HCT116 (cell line): ENCODE measurements around the gene HACE1. TPM values are rescaled to one million over a fixed set of nuclear protein-coding genes. Genes with fewer than 3 reads are reported as not detected.

Experiments
- ATAC-seq: fragments of 200-7000 bp; cut with Tn5 transposase; 2 replicates; pipeline ENCODE4 v1.9.1; 2020; ENCODE audit warnings: mild to moderate bottlenecking, moderate library complexity
- BruUV-seq: library from RNA; stranded (reverse); fragments of 400-500 nt; replicated peaks from 2 replicates; lab custom pipeline; 2021; lab: Mats Ljungman, UMichigan
- CTCF ChIA-PET: fragments of 300-600 bp; sonication (Branson Sonifier 250); formaldehyde crosslinking; loops from one replicate; lab custom pipeline; 2021; ENCODE audit warnings: antibody characterized with exemption; lab: Charles Lee
- POLR2A ChIA-PET: fragments of 300-600, 350-600 bp; sonication (Branson Sonifier 250); formaldehyde crosslinking; loops from one replicate; lab custom pipeline; 2021; ENCODE audit warnings: antibody characterized with exemption; lab: Charles Lee
- RAD21 ChIA-PET, 2 experiments: fragments of 300-600 bp; sonication (Branson Sonifier 250); formaldehyde crosslinking; loops; one replicate each; lab custom pipeline; 2023; ENCODE audit warnings: low total read pairs in 2 of 2; ENCODE audit not compliant: uncharacterized antibody in 2 of 2, unreplicated experiment in 2 of 2, low non-redundant PET in 1 of 2; lab: Charles Lee
- DNase-seq: peaks from one replicate; pipeline ENCODE4 v3.0.0-alpha.2; 2010; ENCODE audit warnings: low read depth, low spot score
- H2AFZ ChIP-seq: fragments of 200-600 bp; shearing (Covaris generic), sonication (generic); 2 replicates; pipeline ENCODE4 v1.6.1; 2017; ENCODE audit warnings: low read depth, mixed run types, mixed read lengths, antibody characterized with exemption, low read length; ENCODE audit not compliant: poor library complexity, severe bottlenecking
- H3K27ac ChIP-seq: 2 replicates; pipeline ENCODE4 v1.5.1; 2012; ENCODE audit warnings: low read depth, low read length
- H3K27me3 ChIP-seq: fragments of 200-600 bp; sonication (generic); 2 replicates; pipeline ENCODE4 v1.6.1; 2016; ENCODE audit warnings: mixed run types, low read length, mixed read lengths; ENCODE audit not compliant: insufficient read depth
- H3K36me3 ChIP-seq, 2 experiments: fragments of 200-500 bp in 1 of 2; fragments of 200-600 bp in 1 of 2; sonication (Bioruptor generic) in 1 of 2; sonication (generic) in 1 of 2; 2 replicates each; pipeline versions ENCODE4 v1.5.1 to v1.6.1; 2014 to 2016; ENCODE audit warnings: low read length in 2 of 2, inconsistent platforms in 1 of 2, mixed read lengths in 1 of 2, mixed run types in 1 of 2; ENCODE audit not compliant: insufficient read depth in 2 of 2, control insufficient read depth in 1 of 2
- H3K4me1 ChIP-seq, 2 experiments: fragments of 200-600 bp in 1 of 2; sonication (generic) in 1 of 2; 2 replicates each; pipeline versions ENCODE4 v1.5.1 to v1.6.1; 2012 to 2017; ENCODE audit warnings: low read length in 2 of 2, inconsistent platforms in 1 of 2, mild to moderate bottlenecking in 1 of 2, mixed read lengths in 1 of 2, mixed run types in 1 of 2, moderate library complexity in 1 of 2; ENCODE audit not compliant: insufficient read depth in 2 of 2, control insufficient read depth in 1 of 2
- H3K4me2 ChIP-seq: fragments of 200-600 bp; sonication (generic); 2 replicates; pipeline ENCODE4 v1.6.1; 2017; ENCODE audit warnings: mixed run types, low read length, mixed read lengths
- H3K4me3 ChIP-seq, 2 experiments: fragments of 200-600 bp in 1 of 2; sonication (generic) in 1 of 2; replicated peaks in 1 of 2; 2 replicates each; pipeline ENCODE4 v1.5.1; 2011 to 2016; ENCODE audit warnings: low read length in 2 of 2, control low read depth in 1 of 2, low read depth in 1 of 2, mild to moderate bottlenecking in 1 of 2, mixed read lengths in 1 of 2, mixed run types in 1 of 2
- H3K79me2 ChIP-seq: fragments of 200-600 bp; sonication (generic); 2 replicates; pipeline ENCODE4 v1.6.1; 2017; ENCODE audit warnings: mild to moderate bottlenecking, mixed run types, low read length, moderate library complexity, mixed read lengths; ENCODE audit not compliant: insufficient read depth
- H3K9ac ChIP-seq: fragments of 200-600 bp; sonication (generic); 2 replicates; pipeline ENCODE4 v1.6.1; 2016; ENCODE audit warnings: low read length, mixed read lengths
- H3K9me2 ChIP-seq: fragments of 200-600 bp; sonication (generic), shearing (Covaris generic); 2 replicates; pipeline ENCODE4 v1.6.1; 2017; ENCODE audit warnings: mixed run types, mild to moderate bottlenecking, moderate library complexity; ENCODE audit not compliant: insufficient read depth
- H3K9me3 ChIP-seq, 2 experiments: fragments of 200-500 bp in 1 of 2; fragments of 200-600 bp in 1 of 2; sonication (Bioruptor generic) in 1 of 2; sonication (generic) in 1 of 2; 2 replicates each; pipeline ENCODE4 v1.6.1; 2014 to 2017; ENCODE audit warnings: low read length in 2 of 2, mixed read lengths in 2 of 2, inconsistent platforms in 1 of 2, low read depth in 1 of 2, mild to moderate bottlenecking in 1 of 2, mixed run types in 1 of 2, moderate library complexity in 1 of 2; ENCODE audit not compliant: control insufficient read depth in 1 of 2, insufficient read depth in 1 of 2
- H4K20me1 ChIP-seq: fragments of 200-600 bp; sonication (generic), shearing (Covaris generic); 2 replicates; pipeline ENCODE4 v1.6.1; 2017; ENCODE audit warnings: mixed run types, mild to moderate bottlenecking, moderate library complexity; ENCODE audit not compliant: insufficient read depth
- CBX3 ChIP-seq: IDR thresholded peaks from 2 replicates; pipeline ENCODE4 v1.6.1; 2012; ENCODE audit warnings: low read depth
- CEBPB ChIP-seq: IDR thresholded peaks from 2 replicates; pipeline ENCODE4 v1.6.1; 2012; ENCODE audit warnings: low read depth
- EGR1 ChIP-seq: IDR thresholded peaks from 2 replicates; pipeline ENCODE4 v1.6.1; 2012; ENCODE audit warnings: low read depth
- ELF1 ChIP-seq: IDR thresholded peaks from 2 replicates; pipeline ENCODE4 v1.6.1; 2012; ENCODE audit warnings: low read depth, borderline replicate concordance
- EZH2phosphoT487 ChIP-seq: fragments of 200-600 bp; IDR thresholded peaks from 2 replicates; pipeline ENCODE4 v1.6.1; 2018; ENCODE audit warnings: antibody characterized with exemption, borderline replicate concordance
- JUND ChIP-seq: IDR thresholded peaks from 2 replicates; pipeline ENCODE4 v1.6.1; 2012
- MAX ChIP-seq: IDR thresholded peaks from 2 replicates; pipeline ENCODE4 v1.6.1; 2012
- RAD21 ChIP-seq: IDR thresholded peaks from 2 replicates; pipeline ENCODE4 v1.6.1; 2012; ENCODE audit warnings: low read depth, mild to moderate bottlenecking
- REST ChIP-seq: IDR thresholded peaks from 2 replicates; pipeline ENCODE4 v1.6.1; 2012; ENCODE audit warnings: low read depth
- SIN3A ChIP-seq: IDR thresholded peaks from 2 replicates; pipeline ENCODE4 v1.6.1; 2012; ENCODE audit warnings: low read depth
- SP1 ChIP-seq: IDR thresholded peaks from 2 replicates; pipeline ENCODE4 v1.6.1; 2012; ENCODE audit warnings: low read depth
- SRF ChIP-seq: IDR thresholded peaks from 2 replicates; pipeline ENCODE4 v1.6.1; 2012; ENCODE audit warnings: low read depth
- TCF7L2 ChIP-seq: IDR thresholded peaks from 2 replicates; pipeline ENCODE4 v1.7.0; 2011; ENCODE audit warnings: borderline replicate concordance, inconsistent platforms; ENCODE audit not compliant: insufficient read depth, insufficient read length; ENCODE audit errors: extremely low read depth
- YY1 ChIP-seq: IDR thresholded peaks from 2 replicates; pipeline ENCODE4 v1.6.1; 2011; ENCODE audit warnings: low read length, low read depth, moderate library complexity, mild to moderate bottlenecking; ENCODE audit not compliant: insufficient replicate concordance; ENCODE audit errors: extremely low read depth
- ZFX ChIP-seq: fragments of 450-650 bp; IDR thresholded peaks from 2 replicates; pipeline ENCODE4 v1.6.1; 2017
- ZNF274 ChIP-seq: fragments of 200-500 bp; sonication (Bioruptor generic); IDR thresholded peaks from 2 replicates; pipeline ENCODE4 v1.6.1; 2014; ENCODE audit warnings: mild to moderate bottlenecking, low read depth, low read length, inconsistent platforms
- intact Hi-C: fragments of 100-400 bp; cut with micrococcal nuclease; formaldehyde crosslinking; loops from 2 replicates; pipeline ENCODE4 v1.10.0; 2022
- total RNA-seq: library from RNA; stranded (reverse); gene quantifications from one replicate; pipeline ENCODE4 v1.2.1, GENCODE V29; 2021; ENCODE audit not compliant: unreplicated experiment

Gene HACE1
- total RNA-seq, 1 experiment from 2014 or later = 10.9 TPM

GRCh38 chr6:104814743-104815142 lies 45.0 kb downstream of the HACE1 start:
- no peaks in the 10 kb centered on the region for H3K4me1 ChIP-seq
- H3K9ac ChIP-seq = no peak overlapping the region
- no peaks in the 10 kb centered on the region for H3K27me3 ChIP-seq
- no peaks in the 10 kb centered on the region; the same call in 1 of the 2 replicates for H4K20me1 ChIP-seq
- no peak overlapping the region for H2AFZ ChIP-seq
- no peak overlapping the region for H3K4me3 ChIP-seq
- no peaks in the 10 kb centered on the region for H3K36me3 ChIP-seq
- ATAC-seq (no peak), DNase-seq (no peak)
- ChIA-PET RAD21 (no interaction called here), CTCF (no interaction called here), POLR2A (no interaction called here)
- TF ChIP-seq ELF1 = no peak
- TF ChIP-seq EGR1 = no peak
- no peak for TF ChIP-seq CBX3
- TF ChIP-seq MAX = no peak
- no peak for TF ChIP-seq ZFX
- TF ChIP-seq SP1 = no peak
- no peak for TF ChIP-seq YY1
- TF ChIP-seq JUND = no peak
- no peak for TF ChIP-seq SRF
- no peak for TF ChIP-seq CEBPB
- no peak for TF ChIP-seq TCF7L2
- no peak for TF ChIP-seq EZH2phosphoT487
- TF ChIP-seq REST = no peak
- no peak for TF ChIP-seq SIN3A
- TF ChIP-seq ZNF274 = no peak
- TF ChIP-seq RAD21 = no peak
- peaks cover 3% of the 10 kb centered on the region; the same call in 1 of the 2 replicates for H3K79me2 ChIP-seq
- no peak overlapping the region for H3K4me2 ChIP-seq
- no TSS peak for BruUV-seq
- intact Hi-C loops = no loop called here
- no peaks in the 10 kb centered on the region for H3K9me3 ChIP-seq
- H3K27ac ChIP-seq = no peak overlapping the region
- no peaks in the 10 kb centered on the region for H3K9me2 ChIP-seq
